GM04503 (cell line): ENCODE measurements around the gene NDUFA5.

Experiments
- DNase-seq: peaks from one replicate; pipeline ENCODE4 v3.0.0-alpha.2; 2012; ENCODE audit warnings: low read depth

The NDUFA5 gene

GRCh38 chr7:123502201-123502600, 55.4 kb downstream of the NDUFA5 start:
- DNase-seq: no peak

GRCh38 chr7:123500878-123501489, 56.6 kb downstream of the NDUFA5 start:
- DNase-seq: no peak

- no peak for DNase-seq
Measured at GRCh38 chr7:123499211-123499970, 58.2 kb downstream of the NDUFA5 start.

- DNase-seq: no peak
Measured at GRCh38 chr7:123498601-123499000, 59.0 kb downstream of the NDUFA5 start.

- DNase-seq: no peak
Measured at GRCh38 chr7:123498031-123498430, 59.6 kb downstream of the NDUFA5 start.

GRCh38 chr7:123494193-123494796, 63.3 kb downstream of the NDUFA5 start:
- DNase-seq: no peak

GRCh38 chr7:123492485-123492884, 65.1 kb downstream of the NDUFA5 start:
- DNase-seq: no peak
